Tibial artery (tissue), 4 donors: ENCODE results near the gene BPIFB3.

Experiments used
- DNase-seq, 2 donors: peaks; one replicate each; pipeline ENCODE4 v3.0.0-alpha.2; 2019
- H3K27ac ChIP-seq, 2 donors: fragments of 200-600 bp; sonication (generic) in 1 of 2; 1 replicate in 1 of 2; 2 replicates in 1 of 2; pipeline ENCODE4 v1.5.1; 2018 to 2019; ENCODE audit warnings: mild to moderate bottlenecking in 1 of 2
- H3K27me3 ChIP-seq, 2 donors: fragments of 200-600 bp; sonication (generic) in 1 of 2; one replicate each; pipeline versions ENCODE4 v1.5.1 to v1.6.0; 2016 to 2019
- H3K36me3 ChIP-seq, 3 donors: fragments of 200-600 bp; sonication (generic) in 2 of 3; one replicate each; pipeline ENCODE4 v1.5.1; 2016 to 2019; ENCODE audit warnings: mild to moderate bottlenecking in 2 of 3
- H3K4me1 ChIP-seq, 4 donors: fragments of 200-600 bp; sonication (generic) in 2 of 4; 1 replicate in 3 of 4; 2 replicates in 1 of 4; pipeline ENCODE4 v1.5.1; 2016 to 2019
- H3K4me3 ChIP-seq, 2 donors: fragments of 200-600 bp; sonication (generic) in 1 of 2; 1 replicate in 1 of 2; 2 replicates in 1 of 2; pipeline ENCODE4 v1.5.1; 2018 to 2019; ENCODE audit warnings: mild to moderate bottlenecking in 2 of 2
- H3K9me3 ChIP-seq, 3 donors: fragments of 200-600 bp; sonication (generic) in 1 of 3; one replicate each; pipeline ENCODE4 v1.5.1; 2016 to 2019
- CTCF ChIP-seq, 2 experiments: fragments of 200-600 bp in 1 of 2; fragments of 450-650 bp in 1 of 2; IDR thresholded peaks; one replicate each; pipeline ENCODE4 v1.5.1; 2017 to 2019; ENCODE audit warnings: antibody characterized with exemption in 2 of 2, mild to moderate bottlenecking in 1 of 2, moderate library complexity in 1 of 2
- intact Hi-C: fragments of 100-400 bp; cut with DNase I; formaldehyde crosslinking; loops from one replicate; pipeline ENCODE4 v1.15.0; 2023; ENCODE audit warnings: low total_unique reads

The BPIFB3 gene

GRCh38 chr20:33023439-33024242 is 30.1 kb upstream of the BPIFB3 start:
- TF ChIP-seq CTCF (IDR thresholded peaks at IDR 0.05), result no peak
- Histone ChIP-seq H3K4me3 (no peak overlapping the region), H3K27ac (no peak overlapping the region), H3K4me1 (no peaks in the 10 kb centered on the region), H3K36me3 (no peaks in the 10 kb centered on the region), H3K27me3 (peaks cover 0 to 13% of the 10 kb centered on the region in 2 donors), H3K9me3 (no peaks in the 10 kb centered on the region)
- intact Hi-C loops, result no loop called here
- no peak for DNase-seq

- no peak for DNase-seq
- Histone ChIP-seq H3K27me3 (peaks cover 0 to 15% of the 10 kb centered on the region in 2 donors), H3K9me3 (no peaks in the 10 kb centered on the region), H3K27ac (no peak overlapping the region), H3K36me3 (no peaks in the 10 kb centered on the region), H3K4me3 (no peak overlapping the region), H3K4me1 (no peaks in the 10 kb centered on the region)
- no peak for TF ChIP-seq CTCF (IDR thresholded peaks at IDR 0.05)
- intact Hi-C loops, result no loop called here
Measured at GRCh38 chr20:33024243-33024560, 29.5 kb upstream of the BPIFB3 start.

DNA sequence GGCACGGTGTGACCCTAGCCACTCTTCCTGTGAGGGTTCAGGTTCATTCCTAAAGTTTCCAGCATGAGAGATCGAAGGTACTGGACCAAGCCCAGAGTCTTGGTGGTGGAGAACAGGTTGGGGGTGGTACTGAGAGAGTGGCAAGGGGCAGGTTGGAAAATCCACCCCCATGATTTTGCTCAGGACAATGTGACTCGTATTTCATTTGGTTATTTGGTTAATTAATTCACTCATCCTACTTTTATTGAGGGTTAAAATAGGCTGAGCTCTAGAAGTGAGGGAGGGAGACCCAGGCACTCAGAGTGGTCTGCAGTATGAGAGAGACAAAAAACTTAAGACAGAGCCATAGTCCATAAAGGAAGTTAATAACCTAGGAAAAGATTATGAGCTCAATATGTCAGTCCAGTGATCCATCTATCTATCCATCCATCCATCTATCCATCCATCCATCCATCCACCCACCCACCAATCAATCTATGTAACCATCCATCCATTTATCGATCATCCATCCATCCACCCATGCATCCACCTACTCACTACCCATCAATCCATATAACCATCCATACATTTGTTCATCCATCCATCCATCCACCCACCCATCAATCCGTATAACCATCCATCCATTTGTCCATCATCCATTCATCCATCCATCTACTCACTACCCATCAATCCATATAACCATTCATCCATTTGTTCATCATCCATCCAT is 28.9 kb upstream of the BPIFB3 start:
- peaks cover 0 to 20% of the 10 kb centered on the region in 2 donors for H3K27me3 ChIP-seq
- no peak overlapping the region for H3K27ac ChIP-seq
- no peaks in the 10 kb centered on the region for H3K9me3 ChIP-seq
- no peak for TF ChIP-seq CTCF (IDR thresholded peaks at IDR 0.05)
- H3K4me3 ChIP-seq, result no peak overlapping the region
- intact Hi-C loops, result no loop called here
- H3K4me1 ChIP-seq, result no peaks in the 10 kb centered on the region
- DNase-seq, result no peak
- no peaks in the 10 kb centered on the region for H3K36me3 ChIP-seq

GRCh38 chr20:33025318-33025876 is 28.3 kb upstream of the BPIFB3 start:
- no peak for DNase-seq
- no peak for TF ChIP-seq CTCF (IDR thresholded peaks at IDR 0.05)
- H3K27me3 ChIP-seq, result peaks cover 0 to 17% of the 10 kb centered on the region in 2 donors
- H3K36me3 ChIP-seq, result no peaks in the 10 kb centered on the region
- H3K4me1 ChIP-seq, result no peaks in the 10 kb centered on the region
- H3K4me3 ChIP-seq, result no peak overlapping the region
- H3K27ac ChIP-seq, result no peak overlapping the region
- intact Hi-C loops, result no loop called here
- H3K9me3 ChIP-seq, result no peaks in the 10 kb centered on the region

DNA sequence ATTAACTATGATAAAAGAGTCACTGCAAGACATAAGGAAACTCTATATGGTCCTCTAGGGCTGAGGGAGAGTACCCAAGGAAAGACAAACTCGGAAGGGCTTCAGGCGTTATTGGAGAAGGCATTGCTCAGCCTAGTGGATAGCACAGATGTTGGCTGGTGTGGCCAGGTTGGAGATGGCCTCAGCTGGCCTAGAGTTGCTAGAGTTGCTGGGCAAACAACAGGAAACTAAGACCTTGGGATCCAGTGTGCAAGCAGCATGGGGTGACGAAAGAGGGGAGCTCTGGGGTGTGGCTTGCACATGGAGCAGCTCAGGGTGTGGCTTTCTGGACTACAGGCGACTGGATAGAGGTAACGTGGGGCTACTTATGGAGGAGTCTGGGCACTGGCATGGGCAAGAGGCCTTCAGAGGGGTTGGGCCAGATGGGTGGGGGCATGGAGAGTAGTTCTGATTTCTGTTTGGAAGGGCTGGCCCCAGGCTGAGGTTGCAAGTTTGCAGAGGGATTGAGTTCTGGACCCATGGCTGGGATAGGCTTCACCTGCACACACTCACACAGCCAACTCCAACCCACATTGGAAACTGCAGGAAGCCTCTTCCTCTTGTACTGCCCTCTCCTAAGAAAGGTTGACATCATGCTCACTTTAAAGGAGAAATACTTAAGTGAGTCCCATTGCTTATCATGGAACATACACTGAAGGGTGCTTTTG is 27.5 kb upstream of the BPIFB3 start:
- no peaks in the 10 kb centered on the region for H3K4me1 ChIP-seq
- DNase-seq, result no peak
- intact Hi-C loops, result no loop called here
- H3K4me3 ChIP-seq, result no peak overlapping the region
- no peak overlapping the region for H3K27ac ChIP-seq
- H3K9me3 ChIP-seq, result no peaks in the 10 kb centered on the region
- TF ChIP-seq CTCF (IDR thresholded peaks at IDR 0.05), result no peak
- no peaks in the 10 kb centered on the region for H3K36me3 ChIP-seq
- peaks cover 0 to 17% of the 10 kb centered on the region in 2 donors for H3K27me3 ChIP-seq
